IMR-90 (cell line): ENCODE measurements around the gene CCDC17.

Experiments used
- BHLHE40 ChIP-seq: fragments of 150-350 bp; IDR thresholded peaks from 2 replicates; pipeline ENCODE4 v1.6.1; 2016; ENCODE audit warnings: mild to moderate bottlenecking, low read depth, low read length
- CEBPB ChIP-seq: IDR thresholded peaks from 2 replicates; pipeline ENCODE4 v1.6.1; 2012; ENCODE audit warnings: low read depth, low read length, improper control_type of control experiment
- CHD1 ChIP-seq: IDR thresholded peaks from 2 replicates; pipeline ENCODE4 v1.6.1; 2012; ENCODE audit warnings: low read depth, low read length, improper control_type of control experiment
- MXI1 ChIP-seq: IDR thresholded peaks from 2 replicates; pipeline ENCODE4 v1.6.1; 2012; ENCODE audit warnings: low read depth, mild to moderate bottlenecking, low read length, moderate library complexity, borderline replicate concordance
- NFE2L2 ChIP-seq: fragments of 150-350 bp; IDR thresholded peaks from 2 replicates; pipeline ENCODE4 v1.6.1; 2016; ENCODE audit warnings: low read depth, mild to moderate bottlenecking, low read length
- POLR2A ChIP-seq: IDR thresholded peaks from 2 replicates; pipeline ENCODE4 v1.6.1; 2012; ENCODE audit warnings: mild to moderate bottlenecking, low read depth, low read length
- RCOR1 ChIP-seq: IDR thresholded peaks from 2 replicates; pipeline ENCODE4 v1.6.1; 2012; ENCODE audit warnings: mild to moderate bottlenecking, low read length, improper control_type of control experiment; ENCODE audit not compliant: insufficient replicate concordance
- RFX5 ChIP-seq: IDR thresholded peaks from 2 replicates; pipeline ENCODE4 v1.8.0; 2012; ENCODE audit warnings: low read depth, mild to moderate bottlenecking, low read length, moderate library complexity
- SMC3 ChIP-seq: fragments of 150-350 bp; IDR thresholded peaks from 2 replicates; pipeline ENCODE4 v1.6.1; 2016; ENCODE audit warnings: low read depth, mild to moderate bottlenecking, antibody characterized with exemption, low read length, moderate library complexity
- TF ChIP-seq, protein P1 (sequence below): conservative IDR thresholded peaks from 2 replicates; pipeline ENCODE4 v1.5.1; 2012; ENCODE audit warnings: mild to moderate bottlenecking, low read depth, low read length, improper control_type of control experiment

DNA sequence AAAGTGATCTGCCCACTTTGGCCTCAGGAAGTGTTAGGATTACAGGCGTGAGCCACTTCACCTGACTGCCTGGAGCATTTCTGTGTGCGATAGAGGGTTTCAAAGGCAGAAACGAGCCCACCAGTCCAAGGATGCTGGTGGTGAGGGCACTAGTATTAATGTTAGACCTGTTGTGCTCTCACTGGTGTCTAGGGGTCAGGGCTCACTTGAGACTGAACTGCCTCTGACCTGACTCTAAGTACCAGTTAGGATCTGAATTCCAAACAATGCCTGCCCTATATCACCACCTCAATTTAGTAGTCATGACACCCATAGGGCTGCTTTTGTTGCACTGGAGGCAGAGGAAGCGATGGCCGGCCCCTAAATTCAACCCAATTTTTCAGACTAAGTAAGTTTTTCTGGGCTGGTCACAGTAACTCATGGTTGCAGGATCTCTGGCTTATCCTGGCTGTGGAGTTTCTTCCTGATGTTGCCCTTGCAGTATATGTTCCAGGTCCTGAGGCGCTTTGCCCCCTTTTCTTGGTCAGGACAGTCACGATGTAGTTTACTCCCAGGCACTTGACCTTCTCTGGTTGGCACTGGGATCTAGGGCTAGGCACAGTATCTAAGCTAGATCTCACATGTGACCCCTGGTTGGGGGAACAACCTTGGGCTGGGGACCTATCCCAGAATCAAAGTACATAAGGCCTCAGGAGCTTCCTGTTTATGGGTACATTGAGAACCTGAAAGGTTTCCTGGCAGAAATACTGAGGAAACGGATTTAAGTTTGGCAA, 4.5 kb downstream of the CCDC17 start:
- no peak for TF ChIP-seq NFE2L2
- no peak for TF ChIP-seq MXI1
- TF ChIP-seq CEBPB: no peak
- TF ChIP-seq, protein P1, sequence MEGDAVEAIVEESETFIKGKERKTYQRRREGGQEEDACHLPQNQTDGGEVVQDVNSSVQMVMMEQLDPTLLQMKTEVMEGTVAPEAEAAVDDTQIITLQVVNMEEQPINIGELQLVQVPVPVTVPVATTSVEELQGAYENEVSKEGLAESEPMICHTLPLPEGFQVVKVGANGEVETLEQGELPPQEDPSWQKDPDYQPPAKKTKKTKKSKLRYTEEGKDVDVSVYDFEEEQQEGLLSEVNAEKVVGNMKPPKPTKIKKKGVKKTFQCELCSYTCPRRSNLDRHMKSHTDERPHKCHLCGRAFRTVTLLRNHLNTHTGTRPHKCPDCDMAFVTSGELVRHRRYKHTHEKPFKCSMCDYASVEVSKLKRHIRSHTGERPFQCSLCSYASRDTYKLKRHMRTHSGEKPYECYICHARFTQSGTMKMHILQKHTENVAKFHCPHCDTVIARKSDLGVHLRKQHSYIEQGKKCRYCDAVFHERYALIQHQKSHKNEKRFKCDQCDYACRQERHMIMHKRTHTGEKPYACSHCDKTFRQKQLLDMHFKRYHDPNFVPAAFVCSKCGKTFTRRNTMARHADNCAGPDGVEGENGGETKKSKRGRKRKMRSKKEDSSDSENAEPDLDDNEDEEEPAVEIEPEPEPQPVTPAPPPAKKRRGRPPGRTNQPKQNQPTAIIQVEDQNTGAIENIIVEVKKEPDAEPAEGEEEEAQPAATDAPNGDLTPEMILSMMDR: no peak
- no peak for TF ChIP-seq SMC3
- no peak for TF ChIP-seq CHD1
- TF ChIP-seq RFX5: no peak
- TF ChIP-seq POLR2A: no peak
- no peak for TF ChIP-seq RCOR1
- TF ChIP-seq BHLHE40: no peak
